Measurements from ENCODE around the gene DNAJB8.

DNAJB8 gene

GRCh38 chr3:128487813-128488635 lies 21.3 kb upstream of the DNAJB8 start:
- DNase-seq: peak; percentile 90
- H3K27me3 Mint-ChIP-seq (ENCODE audit: low read depth, poor library complexity): peaks cover 100% of the 10 kb centered on the region
- no peaks in the 10 kb centered on the region for H3K36me3 Mint-ChIP-seq (ENCODE audit: low read depth)
- H3K4me1 Mint-ChIP-seq: peaks cover 61% of the 10 kb centered on the region
- no peaks in the 10 kb centered on the region for H3K9me3 Mint-ChIP-seq
- peak overlapping the region; percentile 79 for H3K4me3 Mint-ChIP-seq
- TF ChIP-seq, protein P1, sequence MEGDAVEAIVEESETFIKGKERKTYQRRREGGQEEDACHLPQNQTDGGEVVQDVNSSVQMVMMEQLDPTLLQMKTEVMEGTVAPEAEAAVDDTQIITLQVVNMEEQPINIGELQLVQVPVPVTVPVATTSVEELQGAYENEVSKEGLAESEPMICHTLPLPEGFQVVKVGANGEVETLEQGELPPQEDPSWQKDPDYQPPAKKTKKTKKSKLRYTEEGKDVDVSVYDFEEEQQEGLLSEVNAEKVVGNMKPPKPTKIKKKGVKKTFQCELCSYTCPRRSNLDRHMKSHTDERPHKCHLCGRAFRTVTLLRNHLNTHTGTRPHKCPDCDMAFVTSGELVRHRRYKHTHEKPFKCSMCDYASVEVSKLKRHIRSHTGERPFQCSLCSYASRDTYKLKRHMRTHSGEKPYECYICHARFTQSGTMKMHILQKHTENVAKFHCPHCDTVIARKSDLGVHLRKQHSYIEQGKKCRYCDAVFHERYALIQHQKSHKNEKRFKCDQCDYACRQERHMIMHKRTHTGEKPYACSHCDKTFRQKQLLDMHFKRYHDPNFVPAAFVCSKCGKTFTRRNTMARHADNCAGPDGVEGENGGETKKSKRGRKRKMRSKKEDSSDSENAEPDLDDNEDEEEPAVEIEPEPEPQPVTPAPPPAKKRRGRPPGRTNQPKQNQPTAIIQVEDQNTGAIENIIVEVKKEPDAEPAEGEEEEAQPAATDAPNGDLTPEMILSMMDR (IDR thresholded peaks at IDR 0.05): no peak
- no peak overlapping the region for H3K27ac Mint-ChIP-seq

GRCh38 chr3:128487538-128487812 lies 20.8 kb upstream of the DNAJB8 start:
- H3K9me3 Mint-ChIP-seq: no peaks in the 10 kb centered on the region
- peaks cover 67% of the 10 kb centered on the region for H3K4me1 Mint-ChIP-seq
- TF ChIP-seq, protein P1 (IDR thresholded peaks at IDR 0.05): no peak
- DNase-seq: no peak
- peak overlapping the region; percentile 79 for H3K4me3 Mint-ChIP-seq
- no peaks in the 10 kb centered on the region for H3K36me3 Mint-ChIP-seq (ENCODE audit: low read depth)
- peaks cover 100% of the 10 kb centered on the region for H3K27me3 Mint-ChIP-seq (ENCODE audit: low read depth, poor library complexity)
- H3K27ac Mint-ChIP-seq: no peak overlapping the region

GRCh38 chr3:128486681-128487537 lies 20.2 kb upstream of the DNAJB8 start:
- H3K27me3 Mint-ChIP-seq (ENCODE audit: low read depth, poor library complexity): peaks cover 100% of the 10 kb centered on the region
- peak overlapping the region; percentile 79 for H3K4me3 Mint-ChIP-seq
- TF ChIP-seq, protein P1 (IDR thresholded peaks at IDR 0.05): no peak
- no peak overlapping the region for H3K27ac Mint-ChIP-seq
- H3K36me3 Mint-ChIP-seq (ENCODE audit: low read depth): no peaks in the 10 kb centered on the region
- DNase-seq: peak; percentile 50
- peaks cover 70% of the 10 kb centered on the region for H3K4me1 Mint-ChIP-seq
- no peaks in the 10 kb centered on the region for H3K9me3 Mint-ChIP-seq

DNA sequence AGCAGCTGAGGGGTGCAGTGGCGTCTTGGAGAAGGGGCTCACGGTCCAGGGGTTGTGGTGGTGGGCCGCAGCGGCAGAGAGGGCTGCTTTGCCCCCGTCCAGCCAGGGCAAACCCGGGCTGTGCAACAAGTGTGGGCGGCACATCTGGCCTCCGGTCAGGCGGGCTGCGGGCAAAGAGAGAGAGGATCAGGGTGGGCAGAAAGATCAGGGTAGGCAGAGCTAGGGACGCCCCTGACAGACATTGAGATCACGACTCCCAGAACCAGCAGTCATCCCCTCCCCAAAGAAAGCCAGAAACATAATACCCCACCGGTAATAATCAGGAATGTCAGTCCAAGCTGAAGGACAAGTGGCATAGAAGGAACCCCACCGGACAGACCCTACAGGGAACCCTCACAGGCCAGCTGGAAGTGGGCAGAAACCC lies 19.5 kb upstream of the DNAJB8 start:
- DNase-seq: no peak
- Mint-ChIP-seq H3K36me3 (ENCODE audit: low read depth) (no peaks in the 10 kb centered on the region), H3K27me3 (ENCODE audit: low read depth, poor library complexity) (peaks cover 100% of the 10 kb centered on the region), H3K27ac (no peak overlapping the region), H3K4me3 (peak overlapping the region; percentile 63), H3K9me3 (no peaks in the 10 kb centered on the region), H3K4me1 (peaks cover 66% of the 10 kb centered on the region)
- TF ChIP-seq, protein P1 (IDR thresholded peaks at IDR 0.05): no peak

DNA sequence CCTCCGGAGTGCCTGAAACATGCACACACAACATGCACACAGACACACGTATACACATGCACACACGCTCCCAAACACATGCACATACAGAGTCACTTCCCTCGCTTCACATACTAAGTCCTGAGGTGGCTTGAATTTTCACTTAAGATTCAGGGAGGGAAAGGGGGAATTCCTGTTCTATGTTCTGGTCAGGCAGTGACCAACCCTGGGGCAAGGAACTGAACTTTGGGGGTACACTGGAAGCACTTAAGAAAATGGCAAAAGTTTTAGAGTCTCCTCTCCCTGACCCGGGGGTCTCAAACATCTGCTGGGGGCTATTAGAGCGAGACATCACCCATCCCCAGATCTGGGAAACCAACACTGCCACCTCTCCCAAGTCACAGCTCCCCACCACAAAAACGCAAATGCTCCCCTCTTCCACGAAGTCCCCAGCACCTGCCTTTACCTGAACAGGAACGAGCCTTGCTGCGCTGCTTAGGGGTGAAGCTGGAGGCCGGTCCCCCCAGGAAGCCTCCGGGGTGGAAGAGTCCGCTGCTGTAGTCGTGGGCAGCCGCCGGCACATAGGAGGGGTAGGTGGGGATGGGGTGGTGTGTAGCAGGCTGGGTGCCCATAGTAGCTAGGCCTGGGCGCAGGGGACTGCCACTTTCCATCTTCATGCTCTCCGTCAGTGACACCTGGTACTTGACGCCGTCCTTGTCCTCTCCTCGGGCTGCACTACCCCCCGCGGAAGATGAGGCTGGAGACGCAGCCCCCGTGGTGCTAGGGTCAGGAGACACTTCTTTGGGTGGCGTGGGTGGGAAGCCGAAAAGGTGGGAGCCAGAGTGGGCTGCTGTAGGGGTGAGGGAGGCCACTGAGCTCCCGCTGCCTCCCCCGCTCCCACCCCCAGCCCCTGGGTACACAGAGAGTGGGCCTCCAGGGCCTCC lies 18.9 kb upstream of the DNAJB8 start:
- Mint-ChIP-seq H3K27me3 (ENCODE audit: low read depth, poor library complexity) (peaks cover 100% of the 10 kb centered on the region), H3K27ac (no peak overlapping the region), H3K4me1 (peaks cover 62% of the 10 kb centered on the region), H3K36me3 (ENCODE audit: low read depth) (no peaks in the 10 kb centered on the region), H3K4me3 (no peak overlapping the region), H3K9me3 (no peaks in the 10 kb centered on the region)
- TF ChIP-seq, protein P1 (IDR thresholded peaks at IDR 0.05): no peak
- DNase-seq: no peak
